Muscle of arm (tissue), 12 donors: Measurements from ENCODE around the gene GFPT2. TPM values are rescaled to one million over a fixed set of nuclear protein-coding genes. Genes with fewer than 3 reads are reported as not detected.

Experiments
- DNase-seq: peaks from one replicate; pipeline ENCODE4 v3.0.0-alpha.2; 2013
- polyA plus RNA-seq, 12 donors: library from polyadenylated mRNA; unstranded; fragments of 120-200 nt; gene quantifications; one replicate each; pipeline ENCODE4 v1.2.1, GENCODE V29; 2013; ENCODE audit not compliant: insufficient read length in 12 of 12

GFPT2 gene
- polyA plus RNA-seq, 12 donors = 7.3 to 12.5 (median 9.8) TPM; not detected in 1

DNA sequence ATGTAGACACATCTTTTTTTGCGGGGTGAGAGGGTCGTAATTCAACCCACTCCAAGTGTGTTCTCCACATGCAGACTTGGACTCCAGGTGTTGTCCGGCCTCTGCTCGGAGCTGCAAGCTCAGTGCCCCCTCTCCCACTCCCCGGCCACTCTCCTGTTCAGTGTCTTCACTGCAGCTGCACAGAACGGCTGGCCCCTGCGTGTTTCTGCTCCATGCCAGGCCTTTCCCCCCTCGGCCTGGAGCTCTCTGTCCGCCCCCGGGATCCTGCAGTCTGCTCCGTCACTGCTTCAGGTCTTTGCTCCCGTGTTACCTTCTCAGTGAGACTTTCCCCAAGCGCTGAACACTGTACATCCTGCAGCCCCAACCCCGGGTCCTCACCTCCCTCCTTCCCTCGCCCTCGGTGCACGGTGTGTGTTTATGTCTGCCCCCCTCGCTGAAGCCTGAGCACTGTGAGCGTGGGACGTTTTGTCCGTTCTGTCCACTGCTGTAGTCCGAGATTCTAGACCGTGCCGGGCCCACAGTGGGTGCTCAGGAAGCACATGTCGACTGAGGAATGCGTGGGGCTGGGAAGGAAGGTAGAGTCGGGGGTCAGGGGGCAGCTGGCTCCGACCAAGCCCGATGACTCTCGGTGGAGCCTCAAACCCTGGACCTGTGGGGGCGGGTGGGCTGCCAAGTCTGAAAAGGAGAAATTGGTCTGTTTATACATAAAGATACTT lies 26.4 kb upstream of the GFPT2 start:
- DNase-seq = no peak

DNA sequence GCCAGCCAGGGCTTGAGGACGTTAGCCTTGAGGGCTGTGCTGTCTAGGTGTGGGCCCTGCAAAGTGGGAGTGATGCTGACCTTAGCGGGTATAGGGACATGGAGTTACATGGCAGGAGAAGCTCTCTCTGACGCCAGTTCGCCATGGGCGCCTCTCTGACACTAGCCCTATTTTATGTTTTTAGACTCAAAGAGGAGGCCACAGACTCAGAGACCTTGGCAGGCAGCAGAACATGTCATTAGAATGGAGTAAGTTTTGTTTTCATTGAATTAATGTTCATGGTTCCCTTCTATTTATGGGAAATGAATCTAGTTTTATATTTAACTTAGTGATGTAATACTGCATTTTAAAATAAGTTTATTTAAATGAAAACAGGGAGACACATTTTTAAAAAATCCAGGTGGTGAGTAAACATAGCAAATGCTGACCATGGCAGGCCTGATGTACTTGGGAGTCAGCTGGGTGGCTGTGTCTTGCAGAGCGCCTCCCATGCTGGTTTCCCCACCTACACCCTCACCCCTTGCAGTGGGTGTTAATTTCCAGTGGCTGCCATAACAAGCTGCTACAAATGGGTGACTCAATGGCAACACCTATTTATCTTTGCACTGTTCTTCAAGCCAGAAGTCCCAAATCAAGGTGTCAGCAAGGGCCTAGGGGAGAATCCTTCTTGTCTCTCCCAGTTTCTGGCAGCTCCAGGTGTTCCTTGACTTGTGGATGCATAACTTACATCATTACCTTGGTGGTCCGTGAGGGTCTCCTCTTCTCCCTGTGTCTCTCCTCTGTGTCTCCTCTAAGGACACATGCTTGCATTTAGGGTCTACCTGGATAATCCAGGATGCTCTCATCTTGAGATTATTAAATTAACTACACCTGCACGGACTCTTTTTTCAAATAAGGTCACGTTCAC lies 25.6 kb upstream of the GFPT2 start:
- no peak for DNase-seq

DNA sequence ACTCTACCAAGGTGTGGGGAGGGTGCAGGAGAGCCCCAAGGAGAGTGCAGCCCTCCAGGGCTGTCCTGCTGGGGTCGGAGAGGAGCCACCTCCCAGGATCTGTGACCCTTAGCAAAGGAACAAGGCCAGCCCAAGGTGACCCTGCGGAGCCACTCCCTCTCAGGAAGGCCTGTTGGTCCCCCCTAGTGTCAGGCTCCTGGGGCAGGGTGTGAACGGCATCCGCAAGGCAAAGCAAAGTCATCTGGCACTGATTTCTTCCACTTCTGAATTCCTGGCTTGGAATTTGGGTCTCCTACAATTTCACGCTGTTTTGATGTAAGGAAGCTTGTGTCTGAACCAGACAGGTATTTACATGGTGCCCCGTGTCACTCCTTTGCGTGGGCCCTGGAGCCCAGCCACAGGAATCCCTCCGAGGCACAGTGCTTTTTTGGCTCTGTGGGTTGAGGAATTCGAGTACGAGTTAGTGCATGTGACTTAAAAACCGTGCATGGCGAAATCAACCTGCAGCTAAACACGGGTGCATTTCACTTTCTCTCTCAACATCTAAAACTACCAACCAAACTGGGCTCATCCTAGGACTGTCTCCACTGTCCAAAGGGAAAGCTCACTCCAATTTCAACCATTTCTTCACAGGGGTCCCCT lies 24.5 kb upstream of the GFPT2 start:
- no peak for DNase-seq

DNA sequence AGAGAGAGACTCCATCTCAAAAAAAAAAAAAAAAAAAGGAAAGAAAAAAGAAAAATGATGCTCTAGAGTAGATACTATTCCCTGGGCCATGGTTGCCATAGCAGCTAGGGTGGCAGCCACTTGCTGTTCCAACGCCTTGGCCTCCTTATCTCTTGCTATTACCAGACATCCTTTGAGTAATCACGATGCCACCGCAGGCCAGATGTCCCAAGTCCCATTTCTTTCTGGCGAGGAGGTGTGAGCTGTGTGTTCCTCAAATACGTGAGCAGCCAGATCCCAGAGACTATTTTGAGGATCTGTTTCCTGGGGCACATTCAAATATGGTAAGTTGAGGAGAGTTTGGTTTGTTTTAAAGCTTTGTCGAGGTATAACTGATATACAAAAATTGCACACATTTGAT lies 23.4 kb upstream of the GFPT2 start:
- no peak for DNase-seq

DNA sequence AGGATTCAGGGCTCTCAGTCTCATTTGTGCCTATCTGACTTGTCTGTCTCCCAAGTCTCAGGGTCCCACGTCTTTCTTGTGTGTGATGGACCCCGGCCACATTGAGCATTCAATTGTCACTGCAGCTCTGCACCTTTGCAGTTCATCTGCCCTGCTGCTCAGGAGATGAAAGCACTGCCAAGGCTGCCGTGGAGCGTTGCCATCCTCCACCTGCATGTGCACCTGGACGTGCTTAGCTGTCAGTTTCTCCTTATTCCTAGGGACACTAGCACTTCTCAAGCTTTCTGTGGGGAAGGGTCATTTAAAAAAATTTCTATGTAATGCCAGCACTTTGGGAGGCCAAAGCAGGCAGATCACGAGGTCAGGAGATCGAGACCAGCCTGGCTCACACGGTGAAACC lies 22.8 kb upstream of the GFPT2 start:
- no peak for DNase-seq

DNA sequence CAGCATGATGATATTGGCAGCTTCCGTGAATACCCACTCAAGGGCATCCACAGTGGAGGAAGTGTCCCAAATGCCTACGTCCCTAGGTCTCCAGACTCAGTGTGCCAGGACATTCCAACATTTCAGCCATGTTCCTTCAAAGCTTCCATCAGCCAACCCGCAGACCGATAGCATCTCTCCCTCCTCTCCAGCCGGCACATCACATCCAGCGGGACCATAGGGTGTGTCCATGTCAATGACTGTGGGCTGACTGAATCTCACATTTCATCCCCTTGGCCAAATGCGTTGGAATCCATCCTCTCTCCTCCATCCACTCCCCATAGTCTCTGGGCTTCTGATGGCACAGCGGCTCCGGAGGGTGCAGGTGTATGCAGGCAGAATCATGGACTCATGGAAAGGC lies 22.2 kb upstream of the GFPT2 start:
- no peak for DNase-seq

DNA sequence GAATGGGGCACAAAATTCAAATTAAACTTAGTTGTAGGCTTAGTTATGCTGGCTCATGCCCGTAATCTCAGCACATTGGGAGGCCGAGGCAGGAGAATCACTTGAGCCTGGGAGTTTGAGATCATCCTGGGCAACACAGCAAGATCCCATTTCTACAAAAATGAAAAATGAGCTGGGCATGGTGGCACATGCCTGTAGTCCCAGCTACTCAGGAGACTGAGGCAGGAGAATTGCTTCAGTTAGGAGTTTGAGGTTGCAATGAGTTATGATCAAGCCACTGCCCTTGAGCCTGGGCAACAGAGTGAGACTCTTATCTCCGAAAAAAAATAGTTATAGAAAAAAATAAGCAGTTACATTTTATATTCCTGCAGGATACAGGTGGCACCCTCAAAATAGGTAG lies 20.7 kb upstream of the GFPT2 start:
- DNase-seq = no peak

DNA sequence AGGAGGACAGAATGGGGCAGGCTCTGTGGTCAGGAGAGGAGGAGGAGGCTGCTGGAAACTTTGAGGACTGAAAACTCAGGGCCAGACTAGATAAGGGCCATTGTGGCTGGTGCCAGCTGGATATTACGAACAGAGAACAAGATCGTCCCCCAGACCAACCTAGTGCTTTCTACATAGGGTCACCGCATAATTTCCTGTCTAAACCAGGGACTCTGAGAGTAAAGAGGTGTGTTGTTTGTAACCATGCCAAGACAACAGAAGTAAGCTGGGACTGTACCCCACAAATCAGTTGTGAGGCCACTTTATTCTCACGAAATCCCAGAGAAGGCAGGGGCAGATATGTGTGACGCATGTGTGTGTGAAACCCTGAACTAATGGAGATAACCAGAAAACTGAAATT lies 20.3 kb upstream of the GFPT2 start:
- no peak for DNase-seq

DNA sequence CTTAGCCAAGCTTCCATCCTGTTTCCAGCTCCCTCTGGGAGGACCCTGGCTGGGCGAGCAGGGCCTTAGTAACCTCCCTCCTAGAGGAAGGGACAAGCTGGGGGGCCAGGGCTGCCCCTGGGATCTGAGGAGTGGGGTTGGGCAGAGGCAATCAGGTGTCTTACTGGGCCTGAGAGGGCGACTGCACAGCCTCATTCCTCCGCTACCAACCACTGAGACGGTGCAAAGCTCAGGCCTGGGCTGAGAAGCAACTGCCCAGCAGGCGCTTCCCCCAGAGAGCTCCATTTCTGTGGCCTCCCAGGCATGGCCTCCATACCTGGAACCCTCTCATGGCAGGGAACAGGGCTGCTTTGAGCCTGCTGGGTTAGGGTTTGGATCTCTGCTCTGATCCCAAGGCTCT lies 18.8 kb upstream of the GFPT2 start:
- no peak for DNase-seq

DNA sequence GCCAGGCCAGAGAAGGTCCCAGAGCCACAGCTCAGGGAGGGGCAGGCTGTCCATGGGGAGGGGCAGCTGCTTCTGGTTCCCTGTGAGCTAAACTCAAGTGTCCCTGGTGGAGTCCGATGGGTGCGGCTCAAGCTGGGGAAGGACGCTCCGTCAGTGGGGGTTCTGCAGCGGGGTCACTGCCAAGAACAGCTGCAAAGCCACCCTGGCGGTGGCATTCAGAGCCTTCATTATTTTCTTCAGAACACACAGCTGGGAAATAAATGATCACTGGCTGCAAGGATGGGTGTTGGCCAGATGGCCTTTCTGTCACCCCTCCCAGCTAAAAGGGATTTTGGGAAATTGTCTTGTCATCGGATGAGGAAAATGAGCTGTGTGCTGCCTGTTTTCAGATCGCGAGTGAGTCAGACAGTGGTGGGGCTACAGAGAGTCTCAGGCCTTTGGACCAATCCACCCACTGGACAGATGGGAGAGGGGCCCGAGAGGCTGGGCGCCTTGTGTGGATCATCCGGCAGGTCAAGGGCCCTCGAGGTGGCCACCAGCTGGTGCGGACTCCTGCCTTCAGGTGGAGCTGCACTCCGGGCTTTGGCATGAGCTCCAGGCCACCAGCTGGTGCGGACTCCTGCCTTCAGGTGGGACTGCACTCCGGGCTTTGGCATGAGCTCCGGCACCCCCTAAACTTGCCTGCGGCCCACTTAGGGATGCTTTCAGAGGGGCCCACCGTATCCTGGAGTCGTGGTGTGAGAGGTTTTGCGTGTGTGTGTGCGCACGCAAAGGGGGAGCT lies 17.9 kb upstream of the GFPT2 start:
- DNase-seq = peak; percentile 54

DNA sequence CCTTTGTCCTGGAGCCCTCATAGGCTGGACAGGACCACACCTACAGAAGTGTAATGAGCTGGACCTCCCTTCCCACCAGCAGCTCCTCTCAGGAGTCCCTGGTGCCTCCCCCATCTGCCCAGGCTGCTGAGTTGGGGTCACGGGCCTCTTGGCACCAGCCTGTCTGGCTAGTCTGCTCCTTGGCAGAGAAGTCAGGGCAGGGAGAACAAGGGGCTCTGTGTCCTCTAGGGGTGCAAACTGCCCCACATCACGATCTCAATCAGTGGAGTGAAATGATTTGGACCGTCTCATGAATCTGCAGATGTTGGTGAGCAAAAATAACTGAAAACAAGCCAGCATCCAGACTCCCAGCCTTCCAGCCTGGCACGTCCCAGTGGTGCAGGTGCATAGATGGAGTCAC lies 14.9 kb upstream of the GFPT2 start:
- no peak for DNase-seq

DNA sequence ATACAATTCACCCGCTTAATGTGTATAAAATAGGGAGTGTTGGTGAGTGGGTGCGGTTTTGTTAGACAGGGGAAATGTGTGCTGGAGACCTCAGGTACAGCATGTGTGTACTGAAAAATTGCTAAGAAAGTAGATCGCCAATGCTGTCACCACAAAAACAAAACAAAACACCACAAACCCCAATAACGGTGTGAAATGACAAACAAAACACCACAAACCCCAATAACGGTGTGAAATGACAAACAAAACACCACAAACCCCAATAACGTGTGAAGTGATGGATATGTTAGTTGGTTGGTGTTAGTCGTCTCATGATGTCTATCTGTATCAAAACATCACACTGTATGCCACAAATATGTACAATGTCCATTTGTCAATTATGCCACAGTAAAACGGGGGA lies 14.2 kb upstream of the GFPT2 start:
- no peak for DNase-seq

DNA sequence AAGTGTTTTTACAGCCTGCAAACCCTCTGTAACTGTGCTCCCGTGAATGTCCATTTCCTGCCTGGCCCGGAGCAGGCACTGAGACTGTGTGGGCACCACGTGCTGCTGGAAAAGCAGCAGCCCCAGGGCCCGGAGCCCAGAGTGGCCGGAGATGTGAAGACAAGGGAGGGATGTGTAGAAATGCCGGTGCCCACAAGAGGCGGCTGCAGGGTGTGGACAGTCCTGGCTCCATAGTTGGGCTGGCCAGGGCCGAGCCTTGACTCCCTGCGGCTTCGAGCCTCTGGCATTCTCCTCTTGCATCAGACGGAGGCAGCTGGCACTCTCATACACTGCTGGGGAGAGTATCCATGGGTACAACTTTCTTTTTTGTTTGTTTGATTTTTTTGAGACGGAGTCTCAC lies 13.2 kb upstream of the GFPT2 start:
- DNase-seq = no peak

DNA sequence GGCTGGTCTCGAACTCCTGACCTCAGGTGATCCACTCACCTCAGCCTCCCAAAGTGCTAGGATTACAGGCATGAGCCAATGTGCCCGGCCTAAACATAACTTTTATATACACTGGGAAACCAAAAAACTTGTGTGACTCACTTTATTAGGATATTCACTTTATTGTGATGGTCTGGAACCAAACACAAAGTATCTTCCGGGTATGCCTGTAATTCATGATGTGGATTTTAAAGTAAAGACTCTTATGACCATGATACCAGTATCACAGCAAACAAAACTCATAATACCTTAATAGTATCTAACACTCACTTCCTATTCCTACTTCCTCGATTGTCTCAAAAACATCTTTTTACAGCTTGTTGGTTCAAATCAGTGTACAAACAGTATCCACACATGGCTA lies 12.7 kb upstream of the GFPT2 start:
- no peak for DNase-seq

DNA sequence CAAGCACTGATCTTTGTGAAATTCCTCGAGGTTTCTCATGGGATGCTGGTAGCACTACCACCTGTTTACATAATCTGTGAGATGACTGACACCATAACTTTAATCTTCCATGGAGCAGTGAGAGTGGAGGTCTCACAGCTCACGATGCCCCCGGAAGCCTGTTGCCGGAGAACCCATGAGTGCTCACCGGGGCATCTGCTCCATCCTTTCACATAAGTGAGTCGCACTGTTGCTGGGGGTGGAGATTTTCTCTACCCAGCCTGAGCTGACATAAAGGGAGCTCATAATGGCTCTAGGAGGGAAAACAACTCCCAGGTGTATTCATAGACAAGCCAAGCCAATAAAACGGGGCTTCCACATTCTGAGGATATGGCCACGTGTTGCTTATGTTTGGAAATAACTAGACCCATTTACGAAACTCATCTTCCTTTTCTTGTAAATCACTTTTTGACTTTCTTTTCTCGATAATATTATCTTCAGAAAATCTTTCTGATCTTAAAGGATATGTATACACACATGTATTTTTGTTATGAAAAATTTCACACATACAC lies 11.2 kb upstream of the GFPT2 start:
- no peak for DNase-seq

DNA sequence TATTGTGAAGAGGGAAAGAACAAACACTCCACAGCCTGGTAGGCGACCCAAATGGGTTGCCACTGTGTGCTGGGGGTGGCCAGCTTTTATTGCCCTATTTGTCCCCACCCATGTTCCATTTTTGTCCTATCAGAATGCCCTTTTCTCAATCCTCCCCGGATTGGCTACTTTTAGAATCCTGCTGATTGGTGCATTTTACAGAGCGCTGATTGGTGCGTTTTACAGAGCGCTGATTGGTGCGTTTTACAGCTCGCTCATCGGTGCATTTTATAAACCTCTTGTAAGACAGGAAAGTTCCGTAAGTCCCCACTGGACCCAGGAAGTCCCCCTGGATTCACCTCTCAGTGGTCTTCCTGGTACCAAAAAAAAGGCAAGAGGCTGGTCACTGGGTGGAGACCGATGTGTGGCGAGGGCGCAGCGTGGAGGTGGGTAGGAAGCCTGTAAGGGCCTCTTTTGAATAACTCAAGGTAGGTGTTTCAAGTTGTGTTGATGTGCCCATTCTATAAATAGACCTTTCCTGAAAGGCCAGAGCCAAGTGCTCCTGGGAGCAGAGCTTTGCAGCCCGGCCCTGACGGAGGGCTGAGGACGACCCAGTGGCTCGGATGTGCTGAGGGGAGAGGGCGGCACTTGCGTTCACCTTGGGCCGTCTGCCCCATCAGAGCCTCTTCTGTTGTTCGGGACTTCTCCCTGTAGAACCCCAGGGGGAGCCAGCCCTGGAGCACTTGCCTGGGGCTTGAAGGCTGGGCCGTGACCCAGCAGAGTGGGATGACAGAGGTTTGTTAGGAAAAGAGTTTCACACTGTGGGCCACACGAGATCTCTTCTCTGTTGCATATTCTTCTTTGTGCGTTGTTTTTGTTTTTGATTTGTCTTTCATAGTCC lies 7.2 kb upstream of the GFPT2 start:
- no peak for DNase-seq

DNA sequence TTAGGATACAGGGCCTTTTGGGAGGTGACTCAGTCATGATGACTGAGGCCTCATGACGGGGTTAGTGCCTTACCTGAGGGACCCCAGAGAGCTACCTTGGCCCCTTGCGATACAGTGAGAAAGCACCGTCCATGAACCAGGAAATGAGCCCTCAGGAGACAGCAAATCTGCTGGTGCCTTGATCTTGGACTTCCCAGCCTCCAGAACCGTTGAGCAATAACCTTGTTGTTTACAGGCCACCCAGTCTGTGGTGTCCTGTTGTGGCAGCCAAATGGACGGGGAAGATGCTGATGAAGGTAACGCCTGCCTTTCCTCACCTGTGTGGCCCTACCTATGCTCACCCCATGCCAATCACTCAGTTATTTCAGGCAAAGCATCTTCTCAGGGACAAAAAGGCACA lies 5.6 kb upstream of the GFPT2 start:
- no peak for DNase-seq

DNA sequence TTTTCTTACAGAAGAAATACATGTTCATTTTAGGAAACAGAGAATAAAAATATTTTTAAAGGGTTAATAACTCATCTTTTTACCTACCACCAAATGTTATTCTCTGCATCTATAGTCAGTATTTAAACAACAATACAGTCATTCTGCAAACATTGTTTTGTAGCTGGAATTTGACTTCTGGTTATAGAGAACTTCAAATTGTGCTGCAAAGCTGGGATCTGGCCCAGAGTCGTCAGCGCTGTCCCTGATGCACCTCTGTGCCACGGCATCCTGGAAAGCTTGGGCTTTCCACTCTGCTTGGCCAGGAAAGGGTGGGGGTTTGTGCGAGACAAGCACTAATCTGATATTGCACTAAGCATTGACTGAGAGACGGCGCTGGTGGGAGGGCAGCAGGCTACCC lies 5.0 kb upstream of the GFPT2 start:
- DNase-seq = no peak

DNA sequence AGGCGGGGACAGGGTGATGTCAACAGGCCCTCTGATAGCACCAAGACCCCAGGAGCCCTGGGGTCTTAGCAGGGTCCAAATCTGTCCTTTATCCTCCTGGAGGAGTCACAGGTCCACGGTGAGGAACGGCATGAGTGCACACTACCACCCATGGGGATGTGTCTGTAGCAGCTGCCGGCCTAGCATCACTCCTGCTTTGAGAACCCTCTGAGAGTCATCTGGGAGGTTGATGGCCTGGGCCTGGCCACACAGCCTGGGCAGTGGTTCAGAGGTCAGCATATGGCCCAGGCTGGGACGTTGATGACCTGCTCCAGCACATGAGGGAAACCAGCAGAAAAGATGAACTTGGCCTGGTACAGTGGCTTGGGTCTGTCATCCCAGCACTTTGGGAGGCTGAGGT lies 1.8 kb upstream of the GFPT2 start:
- no peak for DNase-seq

DNA sequence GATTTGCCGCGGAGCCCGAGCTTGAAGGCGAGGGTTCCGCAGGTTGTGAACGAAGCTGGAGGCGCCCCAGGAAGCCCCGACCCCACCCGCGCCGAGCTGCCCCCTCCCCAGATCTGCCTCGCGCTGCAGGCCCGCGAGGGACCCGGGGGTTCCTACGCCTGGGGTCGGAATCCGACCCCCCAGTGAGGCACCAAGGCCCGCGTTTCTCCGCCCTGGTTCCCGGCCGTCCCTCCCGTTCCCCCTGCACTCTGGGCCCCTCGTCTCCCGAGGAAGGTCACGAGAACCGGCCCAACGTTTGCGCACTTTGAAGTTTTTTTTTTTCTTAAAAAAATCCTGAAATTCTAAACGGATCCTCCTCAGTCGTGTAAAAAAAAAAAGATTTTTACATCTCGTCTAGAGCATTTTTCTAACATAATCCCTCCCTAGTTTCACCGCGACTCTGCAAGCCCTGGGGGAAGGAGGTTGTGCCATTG lies 880 bp upstream of the GFPT2 start:
- no peak for DNase-seq
